ENCODE results near the gene RSKR. TPM values are rescaled to one million over a fixed set of nuclear protein-coding genes. Genes with fewer than 3 reads are reported as not detected.

RSKR gene
- total and polyA plus RNA-seq, 2 donors (not counting 1 experiment from before 2014, with no cell fraction given), result 20.3 to 31.9 TPM

DNA sequence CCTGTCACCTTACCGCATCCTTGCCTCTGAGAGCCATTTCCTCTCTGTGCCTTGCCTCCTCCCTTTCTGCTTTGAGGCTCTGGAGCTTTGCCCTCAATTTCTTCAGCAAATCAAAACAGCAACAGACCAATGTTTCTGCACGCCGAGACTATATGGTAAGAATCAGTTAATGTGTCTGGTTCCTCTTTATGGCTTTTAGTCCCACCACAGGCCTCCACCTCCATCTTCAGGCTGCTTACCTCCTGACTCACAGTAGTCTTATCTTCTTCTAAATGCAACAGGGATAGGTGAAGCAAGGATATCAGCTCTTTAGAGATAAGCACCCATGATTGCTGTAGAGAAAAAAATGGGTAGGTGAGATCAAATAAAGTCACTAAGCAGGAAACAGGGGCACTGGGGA lies 28.1 kb downstream of the RSKR start:
- H3K27ac ChIP-seq (ENCODE audit: low read length in 2 of 2), result no peak overlapping the region
- H3K4me3 Mint-ChIP-seq, result no peak overlapping the region
- H2AFZ ChIP-seq (ENCODE audit: insufficient read depth, low read depth, low read length, poor library complexity, severe bottlenecking), result no peak overlapping the region
- ChIA-PET POLR2A (no interaction called here), CTCF (no interaction called here)
- no peak overlapping the region for H3K4me3 ChIP-seq (ENCODE audit: control extremely low read depth in 1 of 5, extremely low read depth in 1 of 5, insufficient read depth in 1 of 5, low read depth in 2 of 5, low read length in 4 of 5)
- H3K27me3 ChIP-seq (replicated peaks in 1 of 4; ENCODE audit: control extremely low read depth in 1 of 4, control insufficient read depth in 3 of 4, insufficient read depth in 4 of 4, low read length in 3 of 4), result no peaks in the 10 kb centered on the region
- H3K27ac Mint-ChIP-seq, result no peak overlapping the region
- TF ChIP-seq, protein P1, sequence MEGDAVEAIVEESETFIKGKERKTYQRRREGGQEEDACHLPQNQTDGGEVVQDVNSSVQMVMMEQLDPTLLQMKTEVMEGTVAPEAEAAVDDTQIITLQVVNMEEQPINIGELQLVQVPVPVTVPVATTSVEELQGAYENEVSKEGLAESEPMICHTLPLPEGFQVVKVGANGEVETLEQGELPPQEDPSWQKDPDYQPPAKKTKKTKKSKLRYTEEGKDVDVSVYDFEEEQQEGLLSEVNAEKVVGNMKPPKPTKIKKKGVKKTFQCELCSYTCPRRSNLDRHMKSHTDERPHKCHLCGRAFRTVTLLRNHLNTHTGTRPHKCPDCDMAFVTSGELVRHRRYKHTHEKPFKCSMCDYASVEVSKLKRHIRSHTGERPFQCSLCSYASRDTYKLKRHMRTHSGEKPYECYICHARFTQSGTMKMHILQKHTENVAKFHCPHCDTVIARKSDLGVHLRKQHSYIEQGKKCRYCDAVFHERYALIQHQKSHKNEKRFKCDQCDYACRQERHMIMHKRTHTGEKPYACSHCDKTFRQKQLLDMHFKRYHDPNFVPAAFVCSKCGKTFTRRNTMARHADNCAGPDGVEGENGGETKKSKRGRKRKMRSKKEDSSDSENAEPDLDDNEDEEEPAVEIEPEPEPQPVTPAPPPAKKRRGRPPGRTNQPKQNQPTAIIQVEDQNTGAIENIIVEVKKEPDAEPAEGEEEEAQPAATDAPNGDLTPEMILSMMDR (IDR thresholded peaks at IDR 0.05), result no peak
- no peak for TF ChIP-seq EZH2 (IDR thresholded peaks at IDR 0.05; ENCODE audit: borderline replicate concordance, insufficient read depth, low read depth, low read length, poor library complexity, severe bottlenecking)
- H3K9me3 ChIP-seq (ENCODE audit: control extremely low read depth in 1 of 3, control insufficient read depth in 2 of 3, insufficient read depth in 1 of 3, low read length in 2 of 3), result no peaks in the 10 kb centered on the region
- ATAC-seq (ENCODE audit: low read depth) (no peak), DNase-seq (no peak)
- no peaks in the 10 kb centered on the region for H3K4me1 Mint-ChIP-seq
- H3K9ac ChIP-seq (ENCODE audit: low read length), result no peak overlapping the region
- H3K4me2 ChIP-seq (replicated peaks; ENCODE audit: low read depth, low read length, poor library complexity, severe bottlenecking), result no peak overlapping the region
- intact Hi-C loops (cut with micrococcal nuclease), result no loop called here
- peaks cover 0 to 7% of the 10 kb centered on the region in 2 experiments for H3K36me3 ChIP-seq (replicated peaks in 1 of 2; ENCODE audit: control extremely low read depth in 1 of 2, control insufficient read depth in 1 of 2, extremely low read depth in 1 of 2, insufficient read depth in 2 of 2, low read length in 1 of 2)
- no peaks in the 10 kb centered on the region for H4K20me1 ChIP-seq (ENCODE audit: control insufficient read depth, insufficient read depth, low read length, poor library complexity, severe bottlenecking)
- no peaks in the 10 kb centered on the region for H3K4me1 ChIP-seq (ENCODE audit: control insufficient read depth in 2 of 2, insufficient read depth in 2 of 2, low read length in 2 of 2)
- no peaks in the 10 kb centered on the region for H3K27me3 Mint-ChIP-seq
- H3K9me3 Mint-ChIP-seq (ENCODE audit: insufficient read depth), result no peaks in the 10 kb centered on the region
- 83% methylated on average over 1 of the region's 3 CpGs for WGBS (ENCODE audit: insufficient coverage)
- H3K79me2 ChIP-seq (ENCODE audit: control insufficient read depth, insufficient read depth, low read length), result no peaks in the 10 kb centered on the region

- Histone ChIP-seq H4K20me1 (ENCODE audit: control insufficient read depth, insufficient read depth, low read length, poor library complexity, severe bottlenecking) (no peaks in the 10 kb centered on the region), H2AFZ (ENCODE audit: insufficient read depth, low read depth, low read length, poor library complexity, severe bottlenecking) (no peak overlapping the region), H3K27me3 (replicated peaks in 1 of 4; ENCODE audit: control extremely low read depth in 1 of 4, control insufficient read depth in 3 of 4, insufficient read depth in 4 of 4, low read length in 3 of 4) (no peaks in the 10 kb centered on the region), H3K36me3 (replicated peaks in 1 of 2; ENCODE audit: control extremely low read depth in 1 of 2, control insufficient read depth in 1 of 2, extremely low read depth in 1 of 2, insufficient read depth in 2 of 2, low read length in 1 of 2) (peaks cover 0 to 7% of the 10 kb centered on the region in 2 experiments), H3K4me1 (ENCODE audit: control insufficient read depth in 2 of 2, insufficient read depth in 2 of 2, low read length in 2 of 2) (no peaks in the 10 kb centered on the region), H3K9me3 (ENCODE audit: control extremely low read depth in 1 of 3, control insufficient read depth in 2 of 3, insufficient read depth in 1 of 3, low read length in 2 of 3) (no peaks in the 10 kb centered on the region), H3K27ac (ENCODE audit: low read length in 2 of 2) (no peak overlapping the region), H3K9ac (ENCODE audit: low read length) (no peak overlapping the region), H3K4me2 (replicated peaks; ENCODE audit: low read depth, low read length, poor library complexity, severe bottlenecking) (no peak overlapping the region), H3K79me2 (ENCODE audit: control insufficient read depth, insufficient read depth, low read length) (no peaks in the 10 kb centered on the region), H3K4me3 (ENCODE audit: control extremely low read depth in 1 of 5, extremely low read depth in 1 of 5, insufficient read depth in 1 of 5, low read depth in 2 of 5, low read length in 4 of 5) (no peak overlapping the region)
- no peak overlapping the region for H3K4me3 Mint-ChIP-seq
- DNase-seq (no peak), ATAC-seq (ENCODE audit: low read depth) (no peak)
- H3K4me1 Mint-ChIP-seq, result no peaks in the 10 kb centered on the region
- H3K9me3 Mint-ChIP-seq (ENCODE audit: insufficient read depth), result no peaks in the 10 kb centered on the region
- intact Hi-C loops (cut with micrococcal nuclease), result no loop called here
- H3K27me3 Mint-ChIP-seq, result no peaks in the 10 kb centered on the region
- CTCF ChIA-PET, result no interaction called here
- POLR2A ChIA-PET, result no interaction called here
- TF ChIP-seq, protein P1 (IDR thresholded peaks at IDR 0.05), result no peak
- no peak for TF ChIP-seq EZH2 (IDR thresholded peaks at IDR 0.05; ENCODE audit: borderline replicate concordance, insufficient read depth, low read depth, low read length, poor library complexity, severe bottlenecking)
- 92% methylated on average over 3 of the region's 3 CpGs for WGBS (ENCODE audit: insufficient coverage)
- H3K27ac Mint-ChIP-seq, result no peak overlapping the region
These were observed 29.6 kb downstream of the RSKR start for GRCh38 chr17:28584434-28584833.

Measured in B cell (primary cell).